HT-29 (cell line): Measurements from ENCODE around the gene SORCS2. TPM values are rescaled to one million over a fixed set of nuclear protein-coding genes. Genes with fewer than 3 reads are reported as not detected.

Experiments used
- DNase-seq: peaks from one replicate; pipeline ENCODE4 v3.0.0-alpha.2; 2015; ENCODE audit warnings: low spot score
- total RNA-seq: library from RNA; depleted of rRNA; stranded (reverse); fragments of >200 nt; shearing (Covaris generic); gene quantifications from 2 replicates; pipeline ENCODE4 v1.2.3, GENCODE V29; 2014

Gene SORCS2
- total RNA-seq, 1 experiment from 2014 or later: not detected

- no peak for DNase-seq
Observed at GRCh38 chr4:7244331-7244665, 52.0 kb downstream of the SORCS2 start.

DNA sequence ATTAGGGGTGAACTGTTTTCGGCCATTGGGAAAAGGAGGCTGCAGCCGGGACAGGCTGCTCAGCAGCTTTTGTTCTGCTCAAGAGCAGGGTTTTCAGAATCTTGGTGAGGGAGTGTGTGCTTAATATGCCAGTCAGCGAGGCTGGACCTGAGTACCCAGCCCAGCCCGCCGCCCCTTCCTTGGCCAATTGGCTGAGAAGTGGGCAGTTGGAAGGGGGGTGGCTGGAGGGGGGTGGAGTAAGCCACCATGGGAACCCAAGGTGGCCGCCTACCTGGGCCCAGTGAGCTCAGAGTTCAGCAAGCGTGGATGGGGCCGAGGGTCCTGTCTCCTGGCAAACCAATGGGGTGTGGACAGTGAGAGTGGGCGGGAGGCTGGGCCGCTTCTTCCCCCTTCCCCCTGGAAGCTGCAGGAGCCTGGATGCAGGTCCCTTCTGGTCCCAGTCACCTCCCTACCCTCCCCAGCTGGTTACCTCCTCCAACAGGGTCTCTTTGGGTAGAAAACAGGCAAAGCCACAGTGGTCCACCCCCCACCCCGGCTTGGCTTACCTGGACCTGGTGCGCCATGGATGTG lies 52.5 kb downstream of the SORCS2 start:
- DNase-seq: no peak

DNA sequence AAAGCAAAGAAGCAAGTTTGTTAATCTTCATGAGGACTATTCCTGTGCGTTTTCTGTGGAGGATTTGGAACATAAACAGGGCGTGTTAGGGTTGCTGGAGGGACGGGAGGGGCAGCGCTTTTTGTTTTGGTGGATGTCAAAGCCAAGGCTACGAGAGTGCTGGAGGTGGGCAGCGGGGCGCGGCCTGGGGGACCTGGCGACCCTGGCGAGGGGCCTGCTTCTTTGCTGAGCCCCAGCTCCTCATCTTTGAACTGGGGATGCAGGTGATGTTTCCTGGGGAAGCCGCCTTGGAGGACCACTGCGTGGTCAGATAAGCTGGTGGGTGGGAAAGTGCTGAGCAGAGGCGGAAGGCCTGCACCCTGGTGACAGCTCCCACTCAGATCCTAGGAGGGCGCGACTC lies 55.2 kb downstream of the SORCS2 start:
- DNase-seq: no peak

GRCh38 chr4:7247946-7248345 lies 55.6 kb downstream of the SORCS2 start:
- no peak for DNase-seq

DNA sequence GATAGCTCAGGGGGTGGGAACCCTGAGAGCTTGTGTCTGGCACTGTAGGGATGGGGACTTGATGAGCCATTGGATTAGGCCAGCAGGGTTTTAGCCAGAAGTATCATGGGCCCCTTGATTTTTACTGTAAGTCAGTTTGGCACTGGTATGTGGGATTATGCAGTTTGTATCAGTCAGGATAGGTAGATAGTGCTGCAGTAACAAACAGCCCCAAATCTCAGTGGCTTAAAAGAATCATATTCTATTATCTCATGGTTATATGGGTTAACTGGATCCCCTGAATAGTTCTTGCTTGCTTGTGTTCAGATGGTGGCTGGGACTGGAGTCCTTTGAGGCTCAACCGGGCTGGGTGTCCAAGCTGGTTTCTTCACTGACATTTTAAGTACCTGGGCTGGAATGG lies 56.5 kb downstream of the SORCS2 start:
- no peak for DNase-seq

DNA sequence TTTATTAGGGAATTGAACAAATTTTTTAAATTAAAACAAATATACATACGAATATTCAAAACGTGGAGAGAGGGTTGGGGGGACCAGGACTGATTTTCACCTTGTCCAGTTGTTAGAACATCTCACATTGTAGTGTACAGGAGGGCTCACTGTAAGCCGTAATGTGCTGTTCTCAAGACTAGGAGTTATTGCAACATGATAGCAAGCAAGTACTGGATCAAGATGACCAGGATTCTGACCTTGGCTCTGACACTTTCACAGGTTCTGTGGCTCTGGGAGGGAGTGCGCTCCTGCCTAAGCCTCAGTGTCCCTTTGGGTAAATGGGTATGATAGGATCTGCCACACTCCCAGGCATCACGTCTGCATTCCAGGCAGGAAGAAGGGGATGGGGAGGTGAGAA lies 59.0 kb downstream of the SORCS2 start:
- DNase-seq: no peak

DNA sequence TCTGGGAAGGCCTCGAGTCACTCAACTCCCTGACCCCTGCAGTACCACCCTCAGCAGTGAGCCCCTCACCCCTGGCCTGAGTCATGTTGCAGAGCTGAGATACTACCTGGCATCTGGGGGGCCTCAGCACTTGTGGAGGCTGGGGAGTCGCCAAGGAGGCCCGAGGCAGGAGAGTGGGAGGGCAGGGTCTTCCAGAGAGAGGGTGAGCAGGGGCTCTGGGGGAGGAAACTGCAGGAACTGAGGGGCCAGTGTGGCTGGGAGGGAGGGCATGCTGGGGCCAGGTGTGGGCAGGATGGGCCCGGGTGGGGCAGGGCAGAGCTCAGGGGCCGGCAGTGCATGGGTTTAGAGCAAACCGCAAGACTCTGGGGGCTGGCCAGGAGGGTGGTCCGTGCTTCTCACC lies 59.7 kb downstream of the SORCS2 start:
- DNase-seq: no peak

DNA sequence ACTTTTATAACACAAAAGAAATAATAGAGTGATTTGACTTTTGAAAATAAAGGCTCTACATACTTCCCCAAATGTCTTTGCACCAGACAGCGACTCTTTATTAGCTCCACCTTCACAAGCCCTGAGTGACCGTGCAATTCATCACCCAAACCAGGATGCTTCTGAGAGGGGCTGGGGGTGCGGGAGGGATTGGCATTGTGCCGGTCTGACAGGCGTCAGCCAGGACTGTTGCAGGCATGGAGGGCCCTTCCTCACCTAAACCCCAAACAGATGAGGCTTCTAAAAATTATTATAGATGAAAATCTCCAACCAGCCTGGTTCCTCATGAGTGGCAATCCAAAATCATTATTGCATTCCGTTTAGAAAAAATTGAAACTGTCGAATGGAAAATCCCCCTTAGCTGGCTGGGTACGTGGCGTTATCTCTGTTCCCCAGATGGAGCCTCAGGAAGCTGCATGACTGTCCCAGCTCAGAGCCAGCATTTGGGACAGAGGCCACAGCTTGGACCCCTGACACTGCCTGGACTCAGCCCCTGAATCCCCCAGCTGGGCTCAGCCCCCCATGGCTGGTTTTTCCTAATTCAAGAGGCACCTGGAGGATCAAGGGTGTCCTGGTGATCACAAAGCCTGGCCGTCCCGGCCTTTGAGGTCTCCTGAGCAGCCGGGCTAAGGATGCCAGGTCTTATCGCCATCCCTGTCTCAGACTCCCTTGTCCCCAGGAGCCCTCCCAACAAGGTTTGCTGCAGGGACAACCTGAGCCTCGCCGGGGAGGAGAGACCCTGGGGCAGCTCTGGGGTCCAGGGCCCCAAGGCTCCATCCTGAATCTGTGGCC lies 60.4 kb downstream of the SORCS2 start:
- DNase-seq: no peak

DNA sequence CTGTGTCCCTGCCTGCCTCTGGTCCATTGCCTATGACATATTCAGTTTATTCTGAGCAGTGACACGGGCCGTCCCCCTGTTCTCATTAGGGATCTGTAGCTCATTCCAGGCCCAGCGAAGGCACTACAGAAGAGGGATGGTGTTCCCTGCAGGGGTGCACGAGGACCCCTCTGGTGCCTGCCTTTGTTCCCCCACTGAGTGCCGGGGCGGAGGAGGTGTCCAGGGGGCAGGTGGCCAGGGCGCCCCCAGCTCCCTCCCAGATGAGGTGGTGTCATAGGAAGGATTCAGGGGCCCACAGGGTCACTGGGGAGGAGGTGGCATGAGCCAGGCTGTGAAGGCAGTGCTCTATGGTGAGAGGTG lies 61.0 kb downstream of the SORCS2 start:
- no peak for DNase-seq

DNA sequence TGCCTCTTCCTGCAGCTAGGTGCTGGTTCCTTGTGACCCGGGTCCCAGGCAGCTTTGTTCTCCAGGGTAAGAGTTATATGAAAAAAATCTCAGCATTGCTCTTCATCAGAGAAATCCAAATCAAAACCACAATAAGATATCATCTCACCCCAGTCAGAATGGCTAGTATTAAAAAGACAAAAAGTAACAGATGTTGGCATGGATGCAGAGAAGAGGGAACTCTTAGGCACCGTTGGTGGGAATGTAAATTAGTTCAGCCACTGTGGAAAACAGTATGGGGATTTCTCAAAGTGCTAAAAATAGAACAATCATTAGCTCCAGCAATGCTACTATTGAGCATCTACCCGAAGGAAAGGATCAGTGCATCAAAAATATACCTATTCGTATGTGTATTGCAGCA lies 61.5 kb downstream of the SORCS2 start:
- no peak for DNase-seq

DNA sequence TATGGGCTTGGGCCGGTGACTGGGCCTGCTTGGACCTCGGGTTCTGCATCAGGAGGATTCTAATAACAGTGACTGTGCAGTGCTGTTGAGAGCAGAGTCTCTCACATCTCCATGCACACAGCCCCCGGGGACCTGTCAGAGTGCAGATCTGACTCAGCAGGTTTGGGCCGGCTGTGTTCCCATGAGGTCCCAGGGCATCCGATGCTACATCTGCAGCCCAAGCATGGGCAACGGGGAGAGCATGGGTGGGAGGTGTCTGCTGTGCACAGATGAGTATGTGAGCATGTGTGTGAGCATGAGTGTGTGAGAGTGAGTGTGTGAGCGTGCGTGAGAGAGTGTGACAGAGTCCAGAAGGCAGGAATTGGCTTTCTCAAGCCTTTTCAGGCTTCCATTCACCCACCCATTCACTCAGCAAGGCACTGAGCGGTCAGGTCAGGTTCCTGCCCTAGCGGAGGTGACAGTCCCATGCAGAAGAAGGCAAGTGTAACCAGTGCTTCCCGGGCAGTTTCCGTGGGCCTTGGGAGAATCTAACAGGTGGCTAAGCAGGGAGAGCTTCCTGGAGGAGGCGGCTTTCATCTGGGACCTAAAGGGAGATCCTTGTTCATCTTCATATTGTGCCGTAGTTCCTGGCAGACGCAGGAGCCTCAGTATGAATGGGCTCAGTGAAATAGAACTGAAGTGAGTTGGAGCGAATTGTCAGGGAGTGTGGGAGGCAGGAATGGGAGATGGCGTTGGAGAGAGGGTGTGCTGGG lies 62.6 kb downstream of the SORCS2 start:
- no peak for DNase-seq

DNA sequence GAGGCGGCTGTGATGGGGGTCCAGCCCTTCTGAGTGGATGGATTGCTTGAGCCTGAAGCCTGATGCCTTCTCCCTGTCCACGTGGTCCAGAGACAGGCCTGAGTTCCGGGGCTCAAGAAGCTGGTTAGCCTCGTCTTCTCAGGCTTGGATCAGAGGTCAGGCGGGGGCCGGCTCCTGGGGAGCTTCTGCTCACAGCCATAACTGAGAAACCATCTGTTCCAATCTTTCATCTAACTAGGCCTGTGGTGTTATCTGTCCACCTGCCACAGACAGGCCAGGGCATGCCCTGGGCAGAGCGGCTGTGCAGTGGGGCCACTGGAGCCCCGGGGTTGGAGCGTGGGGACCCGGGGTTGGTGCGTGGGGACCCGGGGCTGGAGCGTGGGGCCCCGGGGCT lies 63.1 kb downstream of the SORCS2 start:
- no peak for DNase-seq

DNA sequence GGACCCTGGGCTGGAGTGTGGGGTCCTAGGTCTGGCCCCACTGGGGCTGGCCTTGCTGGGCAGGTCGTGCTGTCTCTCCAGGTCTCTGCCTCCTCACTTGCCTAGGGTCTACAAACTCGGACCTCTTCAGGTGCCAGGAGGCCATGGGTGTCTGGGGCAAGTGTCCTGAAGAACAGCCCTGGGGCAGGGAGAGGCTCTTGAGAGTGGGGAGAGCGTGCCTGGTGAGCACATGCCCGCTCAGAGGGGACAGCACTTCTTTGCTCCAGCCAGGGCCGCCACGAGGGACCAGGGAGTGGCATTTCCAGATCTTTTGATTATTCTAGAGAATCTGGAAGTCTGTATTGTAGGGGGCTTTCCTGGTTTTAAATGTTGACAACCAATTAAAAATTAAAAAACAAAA lies 63.7 kb downstream of the SORCS2 start:
- DNase-seq: no peak

DNA sequence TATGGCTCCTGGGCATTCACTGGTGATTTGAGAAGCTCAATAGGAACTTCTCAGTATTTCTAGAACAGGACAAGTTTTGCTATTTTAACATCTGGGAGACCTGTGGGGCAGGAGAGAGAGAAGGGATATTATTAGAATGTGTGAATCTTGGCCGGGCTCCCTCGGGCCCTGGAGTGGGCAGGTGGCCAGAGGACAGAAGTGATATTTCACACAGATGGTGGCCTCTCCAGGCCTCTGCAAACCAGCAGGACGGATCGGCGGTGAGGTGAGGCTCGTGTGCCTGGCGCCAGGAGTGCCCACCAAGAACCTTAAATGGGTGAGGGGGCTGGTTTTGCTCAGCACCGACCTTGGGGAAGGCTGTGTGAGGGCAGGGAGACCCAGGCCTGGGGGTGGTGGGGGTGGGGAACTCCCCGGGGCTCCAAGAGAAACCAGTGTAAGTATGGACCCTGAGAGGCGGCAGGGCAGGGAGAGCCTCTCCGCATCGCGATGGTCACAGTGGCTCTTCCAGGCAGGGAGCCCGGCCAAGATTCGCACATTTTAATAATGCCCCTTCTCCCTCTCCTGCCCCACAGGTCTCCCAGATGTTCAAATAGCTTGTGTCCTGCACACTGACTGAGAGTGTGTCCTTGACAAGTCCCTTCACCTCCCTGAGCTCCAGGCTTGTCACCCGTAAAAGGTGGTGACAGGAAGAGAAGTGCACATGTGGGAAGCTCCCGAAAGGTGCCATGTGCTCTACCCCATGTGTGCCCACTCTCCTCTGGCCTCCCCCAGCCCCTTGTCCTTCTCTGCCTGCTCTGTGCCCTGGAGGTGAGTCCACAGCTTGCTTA lies 64.9 kb downstream of the SORCS2 start:
- DNase-seq: no peak

GRCh38 chr4:7259039-7259438 lies 66.7 kb downstream of the SORCS2 start:
- DNase-seq: no peak

- DNase-seq: no peak
Observed at GRCh38 chr4:7260569-7260968, 68.2 kb downstream of the SORCS2 start.

- no peak for DNase-seq
Observed at GRCh38 chr4:7261087-7261486, 68.7 kb downstream of the SORCS2 start.

GRCh38 chr4:7261536-7261935 lies 69.2 kb downstream of the SORCS2 start:
- no peak for DNase-seq

GRCh38 chr4:7262134-7262533 lies 69.8 kb downstream of the SORCS2 start:
- no peak for DNase-seq

GRCh38 chr4:7263166-7263565 lies 70.8 kb downstream of the SORCS2 start:
- no peak for DNase-seq

GRCh38 chr4:7264694-7265093 lies 72.4 kb downstream of the SORCS2 start:
- DNase-seq: no peak
